Smooth muscle cell (in vitro differentiated cells): ENCODE results near the gene SLX9. TPM values are rescaled to one million over a fixed set of nuclear protein-coding genes. Genes with fewer than 3 reads are reported as not detected.
"Not testable (repeated sequence)": the region's sequence is repeated elsewhere in the genome, so short reads cannot be mapped to it uniquely, and the experiment has no call there.

Experiments used
- DNase-seq: peaks from one replicate; lab custom pipeline; 2025; ENCODE audit not compliant: unreplicated experiment; lab: John Stamatoyannopoulos, UW
- H2AFZ ChIP-seq: fragments of 200-600 bp; sonication (generic); 2 replicates; pipeline ENCODE4 v1.6.0; 2016; ENCODE audit warnings: antibody characterized with exemption, low read depth, mild to moderate bottlenecking
- H3F3A ChIP-seq: fragments of 200-600 bp; sonication (generic); 2 replicates; pipeline ENCODE4 v1.6.0; 2017; ENCODE audit warnings: antibody characterized with exemption, low read depth
- H3K27ac ChIP-seq: fragments of 200-600 bp; sonication (generic); 2 replicates; pipeline ENCODE4 v1.5.1; 2016; ENCODE audit warnings: low read depth, mild to moderate bottlenecking
- H3K27me3 ChIP-seq: fragments of 200-600 bp; sonication (generic); 2 replicates; pipeline ENCODE4 v1.6.1; 2016; ENCODE audit warnings: low read depth, mild to moderate bottlenecking
- H3K36me3 ChIP-seq: fragments of 200-600 bp; sonication (generic); 2 replicates; pipeline ENCODE4 v1.5.1; 2016; ENCODE audit warnings: low read depth
- H3K4me1 ChIP-seq: fragments of 200-600 bp; sonication (generic); 2 replicates; pipeline ENCODE4 v1.5.1; 2016; ENCODE audit warnings: low read depth
- H3K4me2 ChIP-seq: fragments of 200-600 bp; sonication (generic); 2 replicates; pipeline ENCODE4 v1.6.0; 2016; ENCODE audit warnings: mild to moderate bottlenecking
- H3K4me3 ChIP-seq: fragments of 200-600 bp; sonication (generic); 2 replicates; pipeline ENCODE4 v1.5.1; 2016; ENCODE audit warnings: mild to moderate bottlenecking
- H3K79me2 ChIP-seq: fragments of 200-600 bp; sonication (generic); 2 replicates; pipeline ENCODE4 v1.6.0; 2016; ENCODE audit warnings: low read depth, mild to moderate bottlenecking
- H3K9ac ChIP-seq: fragments of 200-600 bp; sonication (generic); 2 replicates; pipeline ENCODE4 v1.6.0; 2016; ENCODE audit warnings: low read depth
- H3K9me3 ChIP-seq: fragments of 200-600 bp; sonication (generic); replicated peaks from 2 replicates; pipeline ENCODE4 v1.5.1; 2016; ENCODE audit warnings: low read depth
- H4K20me1 ChIP-seq: fragments of 200-600 bp; sonication (generic); 2 replicates; pipeline ENCODE4 v1.6.0; 2016; ENCODE audit warnings: low read depth
- WGBS: methylation state at CpG from one replicate; pipeline ENCODE4 v1.1.7; 2016; ENCODE audit warnings: low lambda C conversion rate; 5-methylcytosine and 5-hydroxymethylcytosine counted together
- polyA plus RNA-seq: library from polyadenylated mRNA; unstranded; fragments of >200 nt; fragmentation: Nextera tagmentation; extraction: Ambion mirVana; gene quantifications from 2 replicates; pipeline ENCODE4 v1.2.1, GENCODE V29; 2016
- total RNA-seq: library from RNA; depleted of rRNA; stranded (reverse); fragments of >200 nt; gene quantifications from 2 replicates; pipeline ENCODE4 v1.2.3, GENCODE V29; 2014
- TF ChIP-seq, protein P1 (sequence below): fragments of 200-600 bp; sonication (generic); IDR thresholded peaks from 2 replicates; pipeline ENCODE4 v1.5.1; 2017; ENCODE audit warnings: borderline replicate concordance, mild to moderate bottlenecking, antibody characterized with exemption; ENCODE audit not compliant: insufficient read depth, poor library complexity, severe bottlenecking

The SLX9 gene
- total and polyA plus RNA-seq, 2 experiments from 2014 or later = 13.9 to 26.6 TPM

DNA sequence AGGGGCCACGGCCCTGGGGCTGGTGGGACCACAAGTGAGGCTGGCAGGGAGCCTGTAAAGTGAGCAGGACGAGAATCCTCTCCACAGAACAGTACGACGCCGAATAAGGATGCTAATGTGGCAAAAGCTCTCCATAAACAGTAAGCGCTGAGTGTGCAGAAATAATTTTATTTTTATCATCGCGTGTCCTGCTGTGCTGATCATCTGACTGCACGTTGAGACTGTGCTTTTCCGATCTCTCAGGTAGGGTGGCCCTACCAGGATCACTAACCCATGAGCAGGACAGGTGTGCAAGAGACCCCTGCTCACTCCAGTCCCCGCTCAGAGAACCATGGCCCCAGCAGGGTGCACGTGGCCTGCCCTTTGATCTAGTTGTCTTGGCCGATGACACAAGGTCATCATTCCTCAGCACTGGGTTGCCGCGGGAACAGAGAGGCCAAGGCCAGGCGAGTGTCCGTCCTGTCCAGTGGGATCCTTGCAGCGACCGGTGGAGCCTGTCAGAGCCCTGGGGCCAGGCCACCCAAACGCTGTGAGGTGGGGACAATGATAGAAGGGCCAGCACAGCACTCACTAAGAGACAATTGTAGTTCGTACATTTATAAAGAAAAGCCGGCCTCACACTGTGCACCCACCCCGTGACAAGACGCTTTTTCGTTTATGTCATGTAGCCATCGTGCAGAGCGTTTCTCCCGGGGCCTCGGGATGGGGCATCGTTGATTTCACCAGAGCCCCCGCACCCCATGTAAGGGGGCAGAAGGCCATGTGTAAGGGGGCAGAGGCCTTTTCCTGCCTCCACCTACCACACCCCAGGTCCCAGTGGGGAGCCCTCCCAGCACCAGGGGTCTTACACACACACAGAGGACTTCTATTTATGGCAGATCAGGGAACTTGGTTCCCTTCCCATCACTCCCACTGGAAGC is 81.9 kb downstream of the SLX9 start:
- Histone ChIP-seq H3K4me1 (no peaks in the 10 kb centered on the region), H3K4me3 (no peak overlapping the region), H3K79me2 (no peaks in the 10 kb centered on the region), H4K20me1 (no peaks in the 10 kb centered on the region), H3K27me3 (no peaks in the 10 kb centered on the region), H3K4me2 (no peak overlapping the region), H3K36me3 (no peaks in the 10 kb centered on the region), H3K9ac (no peak overlapping the region), H2AFZ (no peak overlapping the region), H3F3A (no peaks in the 10 kb centered on the region), H3K9me3 (no peaks in the 10 kb centered on the region), H3K27ac (no peak overlapping the region)
- no peak for DNase-seq
- TF ChIP-seq, protein P1, sequence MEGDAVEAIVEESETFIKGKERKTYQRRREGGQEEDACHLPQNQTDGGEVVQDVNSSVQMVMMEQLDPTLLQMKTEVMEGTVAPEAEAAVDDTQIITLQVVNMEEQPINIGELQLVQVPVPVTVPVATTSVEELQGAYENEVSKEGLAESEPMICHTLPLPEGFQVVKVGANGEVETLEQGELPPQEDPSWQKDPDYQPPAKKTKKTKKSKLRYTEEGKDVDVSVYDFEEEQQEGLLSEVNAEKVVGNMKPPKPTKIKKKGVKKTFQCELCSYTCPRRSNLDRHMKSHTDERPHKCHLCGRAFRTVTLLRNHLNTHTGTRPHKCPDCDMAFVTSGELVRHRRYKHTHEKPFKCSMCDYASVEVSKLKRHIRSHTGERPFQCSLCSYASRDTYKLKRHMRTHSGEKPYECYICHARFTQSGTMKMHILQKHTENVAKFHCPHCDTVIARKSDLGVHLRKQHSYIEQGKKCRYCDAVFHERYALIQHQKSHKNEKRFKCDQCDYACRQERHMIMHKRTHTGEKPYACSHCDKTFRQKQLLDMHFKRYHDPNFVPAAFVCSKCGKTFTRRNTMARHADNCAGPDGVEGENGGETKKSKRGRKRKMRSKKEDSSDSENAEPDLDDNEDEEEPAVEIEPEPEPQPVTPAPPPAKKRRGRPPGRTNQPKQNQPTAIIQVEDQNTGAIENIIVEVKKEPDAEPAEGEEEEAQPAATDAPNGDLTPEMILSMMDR = no peak
- WGBS = 88% methylated on average over 28 of the region's 31 CpGs

DNA sequence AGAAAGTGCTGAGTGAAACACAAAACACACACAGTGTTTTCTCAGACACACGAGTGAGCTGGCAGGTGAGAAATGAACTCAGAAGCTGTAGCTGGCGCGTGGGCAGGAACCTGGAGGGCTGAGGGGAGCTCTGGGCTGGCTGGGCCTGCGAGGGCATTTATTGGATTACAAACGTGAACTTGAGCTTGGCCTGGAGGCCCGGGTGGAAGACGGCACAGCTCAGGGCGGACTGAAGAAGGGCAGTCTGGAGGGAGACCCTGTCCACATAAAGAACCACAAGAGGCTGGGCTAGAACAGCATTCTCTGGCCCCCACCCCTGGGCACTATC is 82.5 kb downstream of the SLX9 start:
- no peaks in the 10 kb centered on the region for H3K27me3 ChIP-seq
- H3K9ac ChIP-seq = no peak overlapping the region
- no peaks in the 10 kb centered on the region for H3K4me1 ChIP-seq
- H3K36me3 ChIP-seq = no peaks in the 10 kb centered on the region
- no peak overlapping the region for H2AFZ ChIP-seq
- TF ChIP-seq, protein P1 = no peak
- no peak for DNase-seq
- no peak overlapping the region for H3K4me2 ChIP-seq
- no peak overlapping the region for H3K27ac ChIP-seq
- H3K79me2 ChIP-seq = no peaks in the 10 kb centered on the region
- H3F3A ChIP-seq = no peaks in the 10 kb centered on the region
- no peaks in the 10 kb centered on the region for H4K20me1 ChIP-seq
- no peak overlapping the region for H3K4me3 ChIP-seq
- 86% methylated on average over 8 of the region's 8 CpGs for WGBS
- no peaks in the 10 kb centered on the region for H3K9me3 ChIP-seq

DNA sequence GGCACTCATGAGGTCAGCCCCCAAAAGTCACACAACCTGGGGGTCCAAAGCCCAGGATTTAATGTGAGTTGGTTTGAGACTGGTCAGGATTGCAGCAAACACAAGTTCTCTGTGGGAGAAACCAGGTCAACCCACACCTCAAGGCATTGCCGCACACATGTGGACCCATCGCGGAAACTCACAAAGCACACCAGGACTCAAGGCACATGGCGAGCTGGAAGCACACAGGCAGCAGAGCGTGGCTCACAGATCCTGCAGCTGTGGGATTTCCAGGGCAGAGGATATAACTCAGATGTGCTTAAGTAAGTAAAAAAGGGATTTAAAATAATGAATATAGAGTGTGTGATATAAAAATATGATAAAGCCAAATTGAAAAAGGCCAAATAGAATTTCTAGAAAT is 82.9 kb downstream of the SLX9 start:
- Histone ChIP-seq H3K9ac (no peak overlapping the region), H3K9me3 (no peaks in the 10 kb centered on the region), H3K4me3 (no peak overlapping the region), H2AFZ (no peak overlapping the region), H3K27me3 (no peaks in the 10 kb centered on the region), H4K20me1 (no peaks in the 10 kb centered on the region), H3K27ac (no peak overlapping the region), H3K79me2 (no peaks in the 10 kb centered on the region), H3K4me2 (no peak overlapping the region), H3K36me3 (no peaks in the 10 kb centered on the region), H3K4me1 (no peaks in the 10 kb centered on the region), H3F3A (no peaks in the 10 kb centered on the region)
- TF ChIP-seq, protein P1 = no peak
- 95% methylated on average over 5 of the region's 5 CpGs for WGBS
- DNase-seq = no peak

DNA sequence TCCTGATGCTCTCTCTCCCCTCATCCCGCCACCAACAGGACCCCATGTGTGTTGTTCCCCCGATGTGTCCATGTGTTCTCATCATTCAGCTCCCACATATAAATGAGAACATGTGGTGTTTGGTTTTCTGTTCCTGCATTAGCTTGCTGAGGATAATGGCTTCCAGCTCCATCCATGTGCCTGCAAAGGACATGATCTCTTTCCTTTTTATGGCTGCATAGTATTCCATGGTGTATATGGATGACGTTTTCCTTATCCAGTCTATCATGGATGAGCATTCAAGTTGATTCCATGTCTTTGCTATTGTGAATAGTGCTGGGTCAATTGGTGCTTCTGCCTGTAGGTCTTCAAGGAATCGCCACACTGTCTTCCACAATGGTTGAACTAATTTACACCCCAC is 84.7 kb downstream of the SLX9 start:
- H3K4me2 ChIP-seq, H3K9ac ChIP-seq, H3K9me3 ChIP-seq, H2AFZ ChIP-seq, H3K36me3 ChIP-seq, H3K27ac ChIP-seq, H3F3A ChIP-seq, H3K4me3 ChIP-seq, DNase-seq, H4K20me1 ChIP-seq, H3K27me3 ChIP-seq, H3K4me1 ChIP-seq, H3K79me2 ChIP-seq: not testable (repeated sequence)
- WGBS = 92% methylated on average over 4 of the region's 4 CpGs
